GM12873 (cell line): Measurements from ENCODE around the gene DGKI.

Source experiments
- CTCF ChIP-seq: IDR thresholded peaks from 2 replicates; pipeline ENCODE4 v1.5.1; 2012; ENCODE audit warnings: low read depth, mild to moderate bottlenecking, moderate library complexity, low read length, control low read depth; ENCODE audit not compliant: insufficient read depth; ENCODE audit errors: missing control alignments

The DGKI gene

GRCh38 chr7:137606061-137606674 lies 240.6 kb downstream of the DGKI start:
- TF ChIP-seq CTCF, result no peak

GRCh38 chr7:137603043-137603442 lies 243.7 kb downstream of the DGKI start:
- no peak for TF ChIP-seq CTCF

GRCh38 chr7:137601642-137602041 lies 245.1 kb downstream of the DGKI start:
- no peak for TF ChIP-seq CTCF

GRCh38 chr7:137597856-137598255 lies 248.9 kb downstream of the DGKI start:
- TF ChIP-seq CTCF, result no peak

- no peak for TF ChIP-seq CTCF
These were observed 253.6 kb downstream of the DGKI start for GRCh38 chr7:137593115-137593711.

GRCh38 chr7:137592232-137592896 lies 254.4 kb downstream of the DGKI start:
- peak; percentile 64 for TF ChIP-seq CTCF

GRCh38 chr7:137591421-137591837 lies 255.3 kb downstream of the DGKI start:
- TF ChIP-seq CTCF, result no peak
